Muscle of leg (tissue), 11 donors: ENCODE results near the gene SLBP. TPM values are rescaled to one million over a fixed set of nuclear protein-coding genes. Genes with fewer than 3 reads are reported as not detected.

Source experiments
- DNase-seq: peaks from one replicate; pipeline ENCODE4 v3.0.0; 2013
- H3K27ac ChIP-seq: one replicate; pipeline ENCODE4 v1.5.1; 2013; ENCODE audit warnings: mild to moderate bottlenecking, low read length, control low read depth
- H3K27me3 ChIP-seq: one replicate; pipeline ENCODE4 v1.6.1; 2013; ENCODE audit warnings: low read length; ENCODE audit not compliant: control insufficient read depth, insufficient read depth
- H3K36me3 ChIP-seq: one replicate; pipeline ENCODE4 v1.6.1; 2013; ENCODE audit warnings: low read length; ENCODE audit not compliant: control insufficient read depth, insufficient read depth
- H3K4me1 ChIP-seq: one replicate; pipeline ENCODE4 v1.6.1; 2013; ENCODE audit warnings: low read length; ENCODE audit not compliant: control insufficient read depth, insufficient read depth
- H3K4me3 ChIP-seq: one replicate; pipeline ENCODE4 v1.5.1; 2013; ENCODE audit warnings: low read length, control low read depth
- H3K9me3 ChIP-seq: replicated peaks from 2 replicates; pipeline ENCODE4 v1.6.1; 2013; ENCODE audit warnings: low read depth, low read length; ENCODE audit not compliant: control insufficient read depth
- WGBS: methylation state at CpG from one replicate; pipeline ENCODE4 v1.1.5; 2013; ENCODE audit warnings: missing lambda C conversion rate; ENCODE audit not compliant: insufficient coverage; 5-methylcytosine and 5-hydroxymethylcytosine counted together
- polyA plus RNA-seq, 8 donors: library from polyadenylated mRNA; unstranded; fragments of 120-200 nt; gene quantifications; one replicate each; pipeline versions ENCODE4 v1.2.1 to v1.2.3, GENCODE V29; 2013; ENCODE audit warnings: inconsistent platforms in 1 of 8, low replicate concordance in 1 of 8; ENCODE audit not compliant: insufficient read length in 8 of 8, insufficient read depth in 1 of 8
- total RNA-seq: library from RNA; stranded (reverse); fragments of 120-200 nt; gene quantifications from one replicate; pipeline ENCODE4 v1.2.4, GENCODE V29; 2013

Gene SLBP
- total and polyA plus RNA-seq, 9 donors = 36.9 to 48.8 (median 42.6) TPM

DNA sequence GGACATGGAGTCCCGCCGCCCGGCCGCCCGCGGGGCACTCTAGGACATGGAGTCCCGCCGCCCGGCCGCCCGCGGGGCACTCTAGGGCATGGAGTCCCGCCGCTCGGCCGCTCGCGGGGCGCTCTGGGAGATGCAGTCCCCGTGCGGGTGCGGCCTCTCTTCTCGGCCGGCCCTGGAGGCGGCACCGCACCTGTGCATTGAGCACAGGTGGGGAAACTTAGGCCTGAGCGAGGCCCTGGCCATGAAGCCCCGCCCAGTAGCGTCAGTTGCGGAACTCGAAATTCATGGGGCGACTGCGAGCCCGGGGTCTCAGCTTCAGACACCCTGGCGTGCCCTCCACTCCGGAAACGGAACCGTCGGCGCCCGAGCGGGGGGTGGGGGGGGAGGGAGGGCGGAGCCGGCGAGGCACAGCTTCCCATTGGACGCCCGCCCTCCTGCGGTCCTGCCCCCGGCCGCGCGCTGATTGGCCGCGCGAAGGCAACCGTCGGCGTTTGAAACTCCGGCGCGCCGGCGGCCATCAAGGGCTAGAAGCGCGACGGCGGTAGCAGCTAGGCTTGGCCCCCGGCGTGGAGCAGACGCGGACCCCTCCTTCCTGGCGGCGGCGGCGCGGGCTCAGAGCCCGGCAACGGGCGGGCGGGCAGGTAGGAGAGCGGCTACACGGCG lies 9.0 kb upstream of the SLBP start, which contains the start of the genes TACC3 and TMEM129:
Gene TACC3 (plus strand): TSS at position 519 of the 663 bp plus-strand sequence. CDS start 1,901 bp downstream, outside the sequence.
Gene TMEM129 (minus strand): TSS at position 321 of the 663 bp plus-strand sequence. CDS start 486 bp downstream, outside the sequence.
- no peaks in the 10 kb centered on the region for H3K9me3 ChIP-seq
- peak within 1 kb of the TSS; percentile 87 for H3K27ac ChIP-seq
- H3K36me3 ChIP-seq = peaks cover 36% of the 10 kb centered on the region
- peak; percentile 97 for DNase-seq
- H3K4me3 ChIP-seq = peak within 1 kb of the TSS; percentile 71
- WGBS = under 1% methylated on average over 64 of the region's 83 CpGs
- peaks cover 32% of the 10 kb centered on the region for H3K4me1 ChIP-seq
- H3K27me3 ChIP-seq = no peaks in the 10 kb centered on the region

DNA sequence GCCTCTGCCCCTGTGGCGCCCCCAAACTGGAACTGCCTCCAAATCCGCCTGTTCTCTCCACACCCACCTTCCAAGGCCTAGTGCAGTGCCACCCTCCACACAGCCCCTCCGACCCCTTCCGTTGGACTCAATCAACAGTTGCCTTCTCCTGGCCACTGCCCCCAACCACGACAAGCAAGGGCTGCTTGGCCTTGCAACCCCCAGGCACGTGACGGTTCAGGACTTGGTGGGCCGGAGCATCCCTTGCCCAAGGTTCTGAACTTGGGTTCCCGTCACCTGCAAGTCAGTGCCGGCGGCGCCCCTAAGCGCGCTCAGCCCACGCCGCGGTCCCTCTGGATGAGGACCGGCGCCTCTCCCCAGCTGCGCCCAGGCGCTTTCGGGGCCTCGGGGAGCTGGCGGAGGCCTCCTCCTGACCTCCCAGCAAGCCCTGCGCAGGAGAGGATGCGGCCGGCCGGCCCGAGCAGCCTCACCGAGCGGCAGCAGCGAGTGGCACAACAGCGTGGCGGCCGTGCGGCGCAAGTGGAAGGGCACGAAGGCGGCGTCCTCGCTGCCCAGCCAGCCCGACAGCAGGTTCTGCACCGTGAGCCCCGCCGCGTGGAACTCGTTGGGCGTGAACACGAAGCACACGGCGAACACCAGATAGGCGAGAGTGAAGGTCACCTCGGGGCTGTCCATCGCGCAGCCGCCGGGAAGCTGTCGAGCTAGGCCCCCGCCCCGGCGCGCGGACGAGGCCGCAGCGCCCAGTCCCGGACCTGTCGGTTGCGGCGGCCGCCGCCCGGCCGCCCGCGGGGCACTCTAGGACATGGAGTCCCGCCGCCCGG lies 8.3 kb upstream of the SLBP start:
- Histone ChIP-seq H3K36me3 (peaks cover 33% of the 10 kb centered on the region), H3K4me1 (peaks cover 28% of the 10 kb centered on the region)

DNA sequence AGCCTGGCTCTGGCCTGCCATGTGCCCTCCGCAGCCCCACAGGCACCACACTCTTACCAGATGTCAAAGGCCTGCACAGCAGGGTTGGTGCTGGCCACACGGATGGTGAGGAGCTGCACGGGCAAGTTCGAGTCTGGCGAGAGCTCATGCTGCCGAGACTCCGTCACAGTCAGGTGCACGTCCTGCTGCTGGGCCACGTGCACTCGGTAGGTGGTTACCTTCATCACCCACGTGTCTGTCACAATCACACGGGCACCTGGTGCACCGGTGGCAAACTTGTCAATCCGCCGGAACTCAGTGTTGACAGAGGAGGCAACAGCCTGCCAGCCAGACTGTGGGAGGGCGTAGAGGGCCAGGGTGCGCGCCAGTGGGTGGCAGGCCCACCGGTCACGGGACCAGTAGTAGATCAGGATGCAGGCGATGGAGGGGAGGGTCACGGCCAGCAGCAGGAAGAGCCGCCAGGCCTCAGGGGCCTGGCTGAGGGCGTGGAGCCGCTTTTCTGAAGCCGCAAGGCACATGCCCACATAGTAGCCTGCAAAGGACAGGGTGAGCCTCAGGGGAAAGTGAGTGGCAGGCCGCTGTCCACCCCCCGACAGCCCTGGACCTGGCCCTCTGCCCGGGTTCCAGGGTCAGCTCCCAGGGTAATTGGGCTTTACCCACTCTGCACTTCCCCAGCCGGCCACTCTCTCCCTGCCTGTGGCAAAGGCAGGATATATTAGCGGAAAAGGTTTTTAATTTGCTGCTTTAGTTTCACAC lies 6.2 kb upstream of the SLBP start:
- WGBS = 87% methylated on average over 28 of the region's 31 CpGs
- H3K9me3 ChIP-seq = no peaks in the 10 kb centered on the region
- peaks cover 27% of the 10 kb centered on the region for H3K36me3 ChIP-seq
- H3K4me1 ChIP-seq = peaks cover 29% of the 10 kb centered on the region
- H3K27ac ChIP-seq = no peak overlapping the region
- no peaks in the 10 kb centered on the region for H3K27me3 ChIP-seq
- H3K4me3 ChIP-seq = no peak overlapping the region
- no peak for DNase-seq

More for the DNA sequence above, 8.3 kb upstream of the SLBP start:
- Histone ChIP-seq H3K27ac (peak overlapping the region; percentile 76), H3K9me3 (no peaks in the 10 kb centered on the region), H3K27me3 (no peaks in the 10 kb centered on the region), H3K4me3 (peak overlapping the region; percentile 71)
- peak; percentile 63 for DNase-seq
- under 1% methylated on average over 74 of the region's 79 CpGs for WGBS

DNA sequence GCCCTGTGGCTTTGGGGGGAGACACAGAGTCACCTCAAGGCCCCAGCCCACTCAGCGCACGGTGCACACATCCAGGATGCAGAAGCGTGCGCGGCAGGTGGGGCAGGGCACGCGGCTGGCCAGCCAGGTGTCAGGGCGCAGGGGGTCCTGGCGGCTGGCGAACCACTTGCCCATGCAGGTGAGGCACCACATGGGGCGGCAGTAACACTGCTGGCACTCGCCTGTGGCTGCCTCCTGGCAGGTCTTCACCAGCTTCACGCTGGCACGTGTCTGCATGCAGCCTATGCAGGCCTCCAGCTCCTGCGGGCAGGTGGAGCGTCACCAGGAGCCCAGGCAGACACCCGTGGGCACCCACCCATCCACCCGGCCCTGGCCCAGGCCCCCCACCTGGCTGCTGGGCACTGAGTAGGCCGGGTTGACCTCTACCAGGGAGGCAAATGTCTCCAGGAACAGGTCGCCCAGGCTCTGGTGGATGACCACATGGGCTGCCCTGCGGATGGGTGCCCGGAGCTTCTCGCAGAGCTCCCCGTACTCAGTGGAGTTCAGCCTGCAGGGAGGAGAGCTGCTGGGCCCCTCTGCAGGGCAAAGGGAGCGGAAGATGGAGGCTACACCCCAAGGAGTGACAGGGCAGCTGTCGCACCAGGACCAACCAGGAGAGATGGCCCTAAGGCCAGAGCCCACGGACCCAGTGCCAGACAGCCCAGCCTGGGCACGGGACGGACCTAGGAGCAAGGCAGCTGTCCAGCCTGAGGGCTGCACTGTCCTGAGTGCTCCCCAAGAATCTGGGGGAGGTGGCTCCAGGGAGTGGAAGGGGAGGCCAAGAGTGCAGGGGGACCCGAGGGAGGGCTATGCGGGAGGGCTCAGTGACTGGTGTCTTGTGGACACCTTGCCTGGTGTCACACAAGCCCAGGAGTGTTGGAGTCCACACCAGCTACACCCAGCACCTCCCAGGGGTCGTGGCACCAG lies 5.3 kb upstream of the SLBP start:
- no peaks in the 10 kb centered on the region for H3K9me3 ChIP-seq
- no peak overlapping the region for H3K27ac ChIP-seq
- H3K4me1 ChIP-seq = peaks cover 26% of the 10 kb centered on the region
- DNase-seq = no peak
- WGBS = 89% methylated on average over 31 of the region's 32 CpGs
- H3K36me3 ChIP-seq = peaks cover 21% of the 10 kb centered on the region
- no peaks in the 10 kb centered on the region for H3K27me3 ChIP-seq
- no peak overlapping the region for H3K4me3 ChIP-seq

DNA sequence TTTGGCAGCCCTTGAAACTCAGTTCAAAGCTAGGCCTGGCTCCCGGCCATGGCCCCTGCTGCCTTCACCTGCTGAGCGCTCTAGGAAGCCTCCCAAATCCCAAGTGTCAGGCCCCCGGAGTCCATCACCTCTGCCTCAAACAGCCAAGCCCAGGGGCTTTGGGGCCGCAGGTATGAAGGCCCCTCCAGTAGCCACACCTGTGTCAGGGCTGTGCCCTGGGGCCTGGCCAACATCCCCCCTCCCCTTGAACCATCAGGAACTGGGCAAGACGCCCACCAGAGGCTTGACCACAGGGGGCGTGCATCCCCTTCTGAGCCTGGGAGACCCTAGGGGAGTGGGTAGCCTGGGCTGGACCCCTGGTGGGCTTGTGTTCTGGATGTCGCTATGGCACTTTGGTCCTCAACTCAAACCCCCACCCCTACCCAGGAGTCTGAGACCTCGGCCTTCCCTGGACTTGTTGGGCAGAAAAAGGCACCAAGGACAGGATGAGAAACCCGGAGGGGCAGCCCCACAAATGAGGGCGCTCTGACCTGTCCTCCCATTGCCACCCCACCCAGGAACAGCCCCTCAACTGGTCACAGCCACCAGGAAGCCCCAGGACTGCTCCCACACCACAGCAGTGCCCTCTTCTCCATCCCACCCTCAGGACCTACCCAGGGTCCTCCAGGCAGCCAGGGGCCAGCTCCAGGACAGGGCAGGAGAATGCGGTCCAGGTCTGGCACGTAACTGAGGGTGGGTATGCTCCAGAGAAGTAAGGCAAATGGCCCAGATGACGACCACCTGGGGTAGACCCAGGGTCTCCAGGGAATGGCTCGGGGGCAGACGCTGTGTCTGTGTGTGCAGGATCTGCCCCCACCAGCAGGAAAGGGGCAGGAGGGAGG lies 4.2 kb upstream of the SLBP start:
- 66% methylated on average over 8 of the region's 15 CpGs for WGBS
- Histone ChIP-seq H3K36me3 (peaks cover 18% of the 10 kb centered on the region), H3K27ac (no peak overlapping the region), H3K27me3 (no peaks in the 10 kb centered on the region), H3K4me3 (no peak overlapping the region), H3K4me1 (peaks cover 19% of the 10 kb centered on the region), H3K9me3 (no peaks in the 10 kb centered on the region)
- no peak for DNase-seq

DNA sequence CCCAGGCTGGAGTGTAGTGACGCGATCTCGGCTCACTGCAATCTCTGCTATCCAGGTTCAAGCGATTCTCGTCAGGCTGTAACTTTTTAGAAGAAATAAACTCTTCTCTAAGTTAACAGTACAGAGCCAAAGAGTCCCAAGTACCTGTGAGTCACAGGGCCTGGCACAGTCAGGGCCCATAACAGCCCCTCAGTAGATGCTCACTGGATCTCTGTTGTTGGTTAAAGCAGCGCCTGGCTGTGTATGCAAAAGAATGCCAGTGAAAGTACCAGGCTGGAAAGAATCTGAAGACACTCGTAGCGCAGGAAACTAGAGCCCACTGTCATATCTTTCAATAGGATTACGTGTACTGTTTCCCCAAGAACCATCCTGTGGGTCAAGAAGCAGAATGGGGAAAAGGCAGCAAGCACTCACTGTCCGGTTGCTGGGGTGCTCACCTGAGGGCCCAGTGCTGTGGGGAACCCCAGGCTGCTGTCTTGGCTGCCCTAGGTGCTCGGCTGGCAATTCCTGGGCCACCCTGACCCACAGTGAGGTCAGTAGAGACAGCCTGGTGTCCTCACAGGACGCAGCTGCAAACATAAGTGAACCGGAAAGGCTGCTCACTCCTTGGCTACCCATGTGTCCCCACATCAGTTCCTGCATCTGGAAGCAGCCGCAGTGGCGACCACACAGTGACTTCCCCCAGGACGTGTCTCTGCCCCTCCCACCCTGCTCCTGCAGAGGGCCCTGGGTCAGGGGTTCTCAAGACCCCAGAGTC lies 3.1 kb upstream of the SLBP start:
- DNase-seq = peak; percentile 39
- 71% methylated on average over 12 of the region's 16 CpGs for WGBS
- Histone ChIP-seq H3K27me3 (no peaks in the 10 kb centered on the region), H3K27ac (peak overlapping the region; percentile 42), H3K4me1 (peaks cover 28% of the 10 kb centered on the region), H3K36me3 (peaks cover 19% of the 10 kb centered on the region), H3K9me3 (no peaks in the 10 kb centered on the region), H3K4me3 (no peak overlapping the region)

DNA sequence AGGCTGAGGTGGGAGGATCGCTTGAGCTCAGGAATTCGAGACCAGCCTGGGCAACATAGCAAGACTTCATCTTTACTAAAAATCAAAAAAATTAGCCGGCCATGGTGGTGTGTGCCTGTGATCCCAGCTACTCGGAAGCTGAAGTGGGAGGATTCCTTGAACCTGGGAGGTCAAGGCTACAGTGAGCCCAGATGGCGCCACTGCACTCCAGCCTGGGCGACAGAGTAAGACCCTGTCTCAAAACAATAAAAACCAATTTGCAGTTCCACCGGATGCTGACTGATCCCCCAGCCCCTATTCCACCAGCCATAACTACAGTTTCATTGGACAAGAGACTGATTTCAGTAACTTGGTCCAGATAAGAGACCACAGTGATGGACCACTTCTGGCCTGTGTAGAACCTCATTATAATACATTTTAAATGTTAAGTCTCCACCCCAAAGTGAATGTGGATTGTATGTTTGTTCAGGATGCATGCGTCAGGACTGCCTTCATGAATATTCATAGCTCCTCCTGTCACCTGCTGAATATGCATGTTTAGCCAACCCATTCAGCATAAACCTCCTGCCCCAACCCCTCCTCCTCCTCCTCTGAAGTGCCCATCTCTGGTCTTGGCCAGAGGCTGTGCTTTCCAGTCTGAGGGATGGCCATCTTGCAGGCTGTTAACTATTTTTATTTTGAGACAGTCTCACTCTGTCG lies 2.3 kb upstream of the SLBP start:
- H3K27me3 ChIP-seq = no peaks in the 10 kb centered on the region
- no peaks in the 10 kb centered on the region for H3K9me3 ChIP-seq
- H3K36me3 ChIP-seq = peaks cover 25% of the 10 kb centered on the region
- no peak overlapping the region for H3K4me3 ChIP-seq
- no peak overlapping the region for H3K27ac ChIP-seq
- DNase-seq = no peak
- 42% methylated on average over 3 of the region's 9 CpGs for WGBS
- H3K4me1 ChIP-seq = peaks cover 22% of the 10 kb centered on the region
